ENCODE data around the gene ALDH5A1. TPM values are rescaled to one million over a fixed set of nuclear protein-coding genes. Genes with fewer than 3 reads are reported as not detected.

Gene ALDH5A1
- total and polyA plus RNA-seq, 7 donors = 3.5 to 41.7 (median 16.7) TPM

DNA sequence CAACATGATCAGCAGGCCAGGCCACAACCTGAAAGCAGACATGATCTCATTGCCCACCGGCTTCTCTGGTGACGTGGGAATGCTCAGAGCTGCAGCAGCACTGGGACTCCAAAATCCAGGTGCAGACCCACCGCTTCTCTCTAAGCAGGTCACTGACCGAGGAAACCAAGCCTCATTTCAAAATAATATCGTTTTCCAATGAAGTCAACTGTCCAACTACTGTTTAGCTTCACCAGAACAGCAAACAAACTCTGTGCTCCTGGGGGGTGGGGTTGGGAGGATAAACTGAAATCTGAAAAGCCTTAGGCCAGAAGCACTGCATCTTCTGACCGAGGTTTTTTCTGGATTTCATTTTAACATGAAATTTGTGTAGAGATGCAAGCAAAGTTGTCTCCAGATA lies 5.3 kb upstream of the ALDH5A1 start, which contains the start of gene GPLD1:
Gene GPLD1, minus strand, starts transcription at position 109 of the 400 bp plus-strand sequence. Its CDS starts 67 bp downstream, at position 42.
- intact Hi-C loops (cut with DNase I) = no loop called here
- DNase-seq (no peak), ATAC-seq (peak in 2 of 4 donors; percentile 29 to 32)
- Histone ChIP-seq H3K27me3 (ENCODE audit: insufficient read depth in 3 of 3, low read length in 2 of 3) (no peaks in the 10 kb centered on the region), H3K36me3 (ENCODE audit: insufficient read depth in 1 of 2, low read depth in 1 of 2) (no peaks in the 10 kb centered on the region), H3K27ac (peak within 1 kb of the TSS; percentile 4), H3K9me3 (no peaks in the 10 kb centered on the region), H3K4me3 (no peak within 1 kb of the TSS), H3K4me1 (peaks cover 23% of the 10 kb centered on the region)
- 61 to 84% (median 70%) methylated on average over 6 of the region's 6 CpGs for WGBS, 3 donors
- TF ChIP-seq, protein P1, sequence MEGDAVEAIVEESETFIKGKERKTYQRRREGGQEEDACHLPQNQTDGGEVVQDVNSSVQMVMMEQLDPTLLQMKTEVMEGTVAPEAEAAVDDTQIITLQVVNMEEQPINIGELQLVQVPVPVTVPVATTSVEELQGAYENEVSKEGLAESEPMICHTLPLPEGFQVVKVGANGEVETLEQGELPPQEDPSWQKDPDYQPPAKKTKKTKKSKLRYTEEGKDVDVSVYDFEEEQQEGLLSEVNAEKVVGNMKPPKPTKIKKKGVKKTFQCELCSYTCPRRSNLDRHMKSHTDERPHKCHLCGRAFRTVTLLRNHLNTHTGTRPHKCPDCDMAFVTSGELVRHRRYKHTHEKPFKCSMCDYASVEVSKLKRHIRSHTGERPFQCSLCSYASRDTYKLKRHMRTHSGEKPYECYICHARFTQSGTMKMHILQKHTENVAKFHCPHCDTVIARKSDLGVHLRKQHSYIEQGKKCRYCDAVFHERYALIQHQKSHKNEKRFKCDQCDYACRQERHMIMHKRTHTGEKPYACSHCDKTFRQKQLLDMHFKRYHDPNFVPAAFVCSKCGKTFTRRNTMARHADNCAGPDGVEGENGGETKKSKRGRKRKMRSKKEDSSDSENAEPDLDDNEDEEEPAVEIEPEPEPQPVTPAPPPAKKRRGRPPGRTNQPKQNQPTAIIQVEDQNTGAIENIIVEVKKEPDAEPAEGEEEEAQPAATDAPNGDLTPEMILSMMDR (IDR thresholded peaks at IDR 0.05) = no peak

DNA sequence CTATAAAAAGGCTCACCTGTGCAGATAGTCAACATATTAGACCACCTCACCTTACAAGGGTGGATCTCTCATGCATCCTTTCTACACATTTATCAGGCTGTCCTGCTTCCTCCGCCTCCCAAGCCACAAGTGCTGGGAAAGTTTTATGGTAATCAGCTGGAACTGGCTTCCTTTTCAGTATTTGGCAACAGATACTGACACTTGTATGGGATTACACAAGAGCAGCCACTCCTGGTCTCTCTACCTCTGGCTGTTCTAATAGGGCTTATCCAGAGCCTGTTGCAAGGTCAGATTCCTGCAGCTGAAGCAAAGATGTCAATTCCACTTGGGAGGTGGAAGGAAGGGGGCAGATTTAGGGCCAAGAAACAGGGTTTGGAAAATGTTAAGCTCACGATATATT lies 4.9 kb upstream of the ALDH5A1 start:
- no peaks in the 10 kb centered on the region for H3K27me3 ChIP-seq (ENCODE audit: insufficient read depth in 3 of 3, low read length in 2 of 3)
- TF ChIP-seq, protein P1 (IDR thresholded peaks at IDR 0.05) = no peak
- intact Hi-C loops (cut with DNase I) = no loop called here
- DNase-seq (no peak), ATAC-seq (peak; percentile 77 to 90 (median 80))
- 25 to 34% (median 28%) methylated on average over 2 of the region's 2 CpGs for WGBS, 3 donors
- peaks cover 23% of the 10 kb centered on the region for H3K4me1 ChIP-seq
- no peaks in the 10 kb centered on the region for H3K36me3 ChIP-seq (ENCODE audit: insufficient read depth in 1 of 2, low read depth in 1 of 2)
- H3K4me3 ChIP-seq = no peak overlapping the region
- peak overlapping the region; percentile 4 for H3K27ac ChIP-seq
- no peaks in the 10 kb centered on the region for H3K9me3 ChIP-seq

DNA sequence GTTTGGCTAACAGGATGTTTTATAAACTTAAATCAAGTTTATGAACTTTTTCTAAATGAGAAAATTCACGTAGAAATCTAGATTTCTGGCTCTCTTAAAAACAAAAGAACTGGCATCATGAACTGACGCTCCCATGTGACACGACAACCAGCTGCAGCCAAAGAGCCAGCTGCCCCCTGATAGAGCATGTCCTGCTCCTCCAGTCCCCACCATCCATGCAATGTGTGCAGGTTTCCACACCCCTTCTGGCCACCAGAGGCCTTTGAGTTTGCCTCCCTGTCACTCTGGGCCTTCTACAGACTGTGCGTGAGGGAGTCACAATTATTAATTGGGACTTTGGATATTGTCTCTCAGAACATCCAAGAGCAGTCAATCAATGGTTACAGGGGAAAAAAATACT lies 3.8 kb upstream of the ALDH5A1 start:
- H3K27ac ChIP-seq = peak overlapping the region; percentile 4

DNA sequence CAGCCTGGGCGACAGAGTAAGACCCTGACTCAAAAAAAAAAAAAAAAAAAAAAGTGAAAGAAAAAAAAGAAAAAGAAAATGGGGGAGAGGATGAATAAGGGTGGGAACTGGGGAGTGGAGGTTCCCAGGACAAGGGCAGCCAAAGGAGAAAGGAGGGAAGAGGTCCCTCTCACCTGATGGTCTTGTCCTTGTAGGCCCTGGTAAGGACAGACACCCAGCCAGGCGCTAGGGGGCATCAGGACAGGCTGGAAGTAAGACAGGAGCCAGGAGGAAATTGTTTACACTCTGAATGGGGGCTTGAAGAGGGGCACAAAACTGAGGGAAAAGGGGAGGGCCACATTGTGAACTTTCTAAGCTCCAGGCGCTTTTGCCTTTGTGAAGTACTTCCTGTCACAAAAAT lies 2.3 kb upstream of the ALDH5A1 start:
- DNase-seq (no peak), ATAC-seq (no peak)
- 87 to 88% (median 88%) methylated on average over 3 of the region's 3 CpGs for WGBS, 3 donors
- Histone ChIP-seq H3K9me3 (no peaks in the 10 kb centered on the region), H3K27ac (no peak overlapping the region), H3K36me3 (ENCODE audit: insufficient read depth in 1 of 2, low read depth in 1 of 2) (peaks cover 2 to 7% of the 10 kb centered on the region in 2 donors), H3K27me3 (ENCODE audit: insufficient read depth in 3 of 3, low read length in 2 of 3) (no peaks in the 10 kb centered on the region), H3K4me3 (no peak overlapping the region), H3K4me1 (peaks cover 31% of the 10 kb centered on the region)
- intact Hi-C loops (cut with DNase I) = no loop called here
- TF ChIP-seq, protein P1 (IDR thresholded peaks at IDR 0.05) = no peak

More for the DNA sequence above, 3.8 kb upstream of the ALDH5A1 start:
- TF ChIP-seq, protein P1 (IDR thresholded peaks at IDR 0.05) = no peak
- no peak for ATAC-seq
- H3K9me3 ChIP-seq = no peaks in the 10 kb centered on the region
- no peaks in the 10 kb centered on the region for H3K36me3 ChIP-seq (ENCODE audit: insufficient read depth in 1 of 2, low read depth in 1 of 2)
- no peak for DNase-seq
- H3K4me3 ChIP-seq = no peak overlapping the region
- WGBS, 3 donors = 57 to 88% (median 77%) methylated on average over 4 of the region's 4 CpGs
- H3K27me3 ChIP-seq (ENCODE audit: insufficient read depth in 3 of 3, low read length in 2 of 3) = no peaks in the 10 kb centered on the region
- intact Hi-C loops (cut with DNase I) = no loop called here
- H3K4me1 ChIP-seq = peaks cover 27% of the 10 kb centered on the region
